Activated T-helper 1 cell treated with Interleukin-2 at 50 U/mL for 16 hours (primary cell): Measurements from ENCODE around the gene KDM4C.
"Not testable (repeated sequence)": the region's sequence is repeated elsewhere in the genome, so short reads cannot be mapped to it uniquely, and the experiment has no call there.

Experiments
- DNase-seq: peaks from one replicate; pipeline ENCODE4 v3.0.0-alpha.2; 2020; ENCODE audit warnings: low read depth

Gene KDM4C

DNA sequence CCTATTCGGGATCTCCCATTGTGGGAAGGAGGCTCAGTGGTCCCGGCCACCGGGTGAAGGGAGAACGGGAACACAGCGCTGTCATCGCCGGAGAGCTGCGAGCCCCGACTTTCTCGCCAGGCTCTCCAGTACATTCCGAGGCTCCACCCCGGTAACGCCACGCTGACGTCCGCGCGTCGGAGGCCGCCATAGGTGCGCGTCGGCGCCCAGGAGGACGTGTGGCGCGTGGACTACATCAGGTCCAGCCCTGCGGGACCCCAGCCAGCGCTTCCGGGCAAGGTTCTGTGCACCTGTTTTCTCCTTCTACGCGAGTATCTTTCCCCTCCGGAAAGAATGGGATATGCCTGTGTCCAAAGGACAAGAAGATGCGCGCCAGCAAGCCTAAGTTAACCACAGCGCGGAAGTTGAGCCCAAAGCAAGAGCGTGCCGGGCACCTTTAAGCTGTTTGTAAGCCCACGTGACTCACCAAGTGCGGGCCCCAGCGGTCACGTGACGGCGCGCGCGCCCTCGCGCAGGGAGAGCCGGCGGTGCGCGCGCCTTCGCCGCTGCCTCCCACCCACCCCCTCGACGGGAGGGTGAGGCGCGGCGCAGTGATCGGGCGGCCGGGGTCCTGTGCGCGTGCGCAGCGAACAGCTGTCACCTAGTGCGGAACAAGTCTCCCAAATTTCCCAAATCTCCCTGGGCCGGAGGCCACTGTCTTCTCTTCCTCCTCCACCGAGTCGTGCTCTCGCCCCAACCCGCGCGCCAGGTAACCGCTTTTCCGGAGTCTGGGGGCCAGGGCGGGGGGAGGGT lies at the start of gene KDM4C:
Gene KDM4C (plus strand): TSS at position 518 of the 792 bp plus-strand sequence. CDS start 35,016 bp downstream, outside the sequence.
- DNase-seq, result peak; percentile 92

- DNase-seq, result no peak
Observed at GRCh38 chr9:6708732-6709131, 49.0 kb upstream of the KDM4C start.

DNA sequence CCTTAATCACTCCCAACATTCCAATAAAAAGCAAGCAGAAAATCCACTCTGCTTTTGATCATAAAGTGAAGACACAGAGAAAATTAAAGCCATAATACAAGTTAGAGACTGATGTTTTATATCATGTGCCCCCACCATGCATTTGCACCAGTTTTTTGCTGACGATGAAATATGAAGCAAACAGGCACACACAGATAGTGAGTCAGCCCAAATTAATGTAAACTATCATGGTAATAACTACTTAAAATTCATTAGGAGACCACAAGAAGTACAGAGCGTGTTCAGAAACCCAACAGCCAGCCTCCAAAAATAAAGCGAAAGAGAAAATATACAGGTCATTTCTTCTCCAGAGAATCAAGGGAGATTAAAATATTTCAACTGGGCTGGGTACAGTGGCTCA lies 46.4 kb upstream of the KDM4C start:
- DNase-seq, result no peak

- no peak for DNase-seq
Observed at GRCh38 chr9:6712041-6712440, 45.7 kb upstream of the KDM4C start.

GRCh38 chr9:6714176-6714575 lies 43.6 kb upstream of the KDM4C start:
- DNase-seq, result no peak

- DNase-seq, result not testable (repeated sequence)
Observed at GRCh38 chr9:6715153-6715754, 42.5 kb upstream of the KDM4C start.

- peak; percentile 40 for DNase-seq
Observed at GRCh38 chr9:6715755-6716643, 41.8 kb upstream of the KDM4C start.

GRCh38 chr9:6716766-6717165 lies 41.0 kb upstream of the KDM4C start:
- DNase-seq, result no peak

GRCh38 chr9:6723881-6724420 lies 33.8 kb upstream of the KDM4C start:
- no peak for DNase-seq

- no peak for DNase-seq
Observed at GRCh38 chr9:6733257-6733656, 24.5 kb upstream of the KDM4C start.

- DNase-seq, result no peak
Observed at GRCh38 chr9:6733831-6734230, 23.9 kb upstream of the KDM4C start.

- no peak for DNase-seq
Observed at GRCh38 chr9:6735422-6735821, 22.4 kb upstream of the KDM4C start.

- no peak for DNase-seq
Observed at GRCh38 chr9:6739218-6739617, 18.6 kb upstream of the KDM4C start.

DNA sequence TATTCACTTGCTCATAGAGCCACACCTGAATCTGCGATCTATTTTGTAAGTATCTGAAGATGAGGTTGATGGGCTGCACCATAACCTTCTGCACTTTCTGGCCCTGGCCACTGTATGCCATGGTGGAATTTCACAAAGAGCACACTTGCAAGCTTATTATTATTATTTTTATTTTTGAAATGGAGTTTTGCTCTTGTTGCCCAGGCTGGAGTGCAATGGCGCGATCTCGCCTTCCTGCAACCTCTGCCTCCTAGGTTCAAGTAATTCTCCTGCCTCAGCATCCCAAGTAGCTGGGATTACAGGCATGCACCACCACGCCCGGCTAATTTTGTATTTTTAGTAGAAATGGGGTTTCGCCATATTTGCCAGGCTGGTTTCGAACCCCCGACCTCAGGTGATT lies 8.9 kb upstream of the KDM4C start:
- DNase-seq, result not testable (repeated sequence)

DNA sequence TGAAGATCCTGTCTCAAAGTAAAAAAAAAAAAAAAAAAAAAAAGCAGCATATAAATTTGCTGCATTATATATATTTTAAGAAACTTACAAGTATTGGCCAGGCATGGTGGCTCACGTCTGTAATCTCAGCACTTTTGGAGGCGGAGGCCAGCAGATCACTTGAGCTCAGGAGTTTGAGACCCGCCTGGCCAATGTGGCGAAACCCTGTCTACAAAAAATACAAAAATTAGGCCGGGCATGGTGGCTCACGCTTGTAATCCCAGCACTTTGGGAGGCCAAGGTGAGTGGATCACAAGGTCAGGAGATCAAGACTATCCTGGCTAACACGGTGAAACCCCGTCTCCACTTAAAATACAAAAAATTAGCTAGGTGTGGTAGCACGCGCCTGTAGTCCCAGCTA lies 2.9 kb upstream of the KDM4C start:
- not testable (repeated sequence) for DNase-seq

- DNase-seq, result no peak
Observed at GRCh38 chr9:6757132-6757455, 679 bp upstream of the KDM4C start.

DNA sequence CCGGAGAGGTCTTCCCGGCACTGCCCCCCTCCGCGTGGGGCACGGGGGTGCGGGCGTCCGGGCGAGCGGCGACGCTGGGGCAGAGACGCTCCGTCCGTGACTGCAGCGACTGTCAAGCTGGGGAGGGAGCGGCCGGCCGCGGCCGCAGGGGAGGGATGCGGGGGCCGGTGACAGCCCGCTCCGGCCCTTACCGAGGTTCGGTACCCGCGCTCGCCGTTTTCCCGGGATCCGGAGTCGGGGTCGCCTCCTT lies 400 bp downstream of the KDM4C start:
- DNase-seq, result no peak

GRCh38 chr9:6758498-6759184 lies 868 bp downstream of the KDM4C start:
- DNase-seq, result peak; percentile 24

DNA sequence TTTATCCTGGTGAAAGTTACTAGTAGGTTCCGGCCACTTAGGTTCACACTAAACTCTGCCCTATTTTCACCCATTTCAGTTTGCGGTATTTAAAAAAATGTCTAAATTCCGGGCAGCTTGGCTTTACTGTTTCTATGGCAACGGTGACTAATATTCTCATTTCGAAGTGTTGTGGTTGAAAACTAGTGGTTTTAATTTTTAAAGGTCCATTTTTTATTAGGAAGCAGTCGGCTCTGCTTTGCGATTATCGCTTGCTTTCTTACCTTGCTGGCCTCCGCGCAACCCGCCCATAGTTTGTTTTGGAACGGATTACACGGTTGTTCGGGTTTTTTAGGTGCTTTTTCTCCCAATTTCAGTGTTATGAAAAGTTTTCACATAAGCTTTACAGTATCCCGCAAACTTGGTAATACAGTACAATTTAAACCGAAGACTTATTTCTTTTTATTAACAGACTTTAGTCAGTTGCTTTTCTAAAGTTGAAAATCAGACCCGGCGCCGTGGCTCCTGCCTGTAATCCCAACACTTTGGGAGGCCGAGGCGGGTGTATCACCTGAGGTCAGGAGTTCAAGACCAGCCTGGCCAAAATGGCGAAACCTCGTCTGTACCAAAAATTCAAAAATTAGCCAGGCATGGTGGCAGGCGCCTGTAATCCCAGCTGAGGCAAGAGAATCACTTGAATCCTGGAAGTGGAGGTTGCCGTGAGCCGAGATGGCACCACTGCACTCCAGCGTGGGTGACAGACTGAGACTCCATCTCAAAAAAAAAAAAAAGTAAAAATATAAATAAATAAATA lies 1.6 kb downstream of the KDM4C start:
- DNase-seq, result no peak

GRCh38 chr9:6761306-6761705 lies 3.5 kb downstream of the KDM4C start:
- no peak for DNase-seq

GRCh38 chr9:6763244-6763643 lies 5.5 kb downstream of the KDM4C start:
- no peak for DNase-seq
